ACC112 (cell line): ENCODE results near the gene ABO.
"Not testable (repeated sequence)": the region's sequence is repeated elsewhere in the genome, so short reads cannot be mapped to it uniquely, and the experiment has no call there.

Experiments
- H2AFZ ChIP-seq: fragments of 200-600 bp; sonication (generic); one replicate; pipeline ENCODE4 v1.6.0; 2017; ENCODE audit warnings: antibody characterized with exemption, low read length; ENCODE audit not compliant: unreplicated experiment
- H3K27ac ChIP-seq: fragments of 200-600 bp; sonication (generic); 2 replicates; pipeline ENCODE4 v1.5.1; 2014; ENCODE audit warnings: low read depth, mild to moderate bottlenecking, antibody characterized with exemption, low read length, moderate library complexity
- H3K27me3 ChIP-seq: fragments of 200-600 bp; sonication (generic); 2 replicates; pipeline ENCODE4 v1.6.1; 2014; ENCODE audit warnings: mild to moderate bottlenecking, antibody characterized with exemption, low read length, moderate library complexity, mixed read lengths; ENCODE audit not compliant: insufficient read depth
- H3K36me3 ChIP-seq: fragments of 200-600 bp; sonication (generic); 2 replicates; pipeline ENCODE4 v1.6.1; 2016; ENCODE audit warnings: mild to moderate bottlenecking, antibody characterized with exemption, low read length, moderate library complexity, mixed read lengths; ENCODE audit not compliant: insufficient read depth
- H3K4me1 ChIP-seq: fragments of 200-600 bp; sonication (generic); one replicate; pipeline ENCODE4 v1.6.1; 2016; ENCODE audit warnings: low read length, mixed read lengths; ENCODE audit not compliant: insufficient read depth, unreplicated experiment, control insufficient read depth
- H3K4me3 ChIP-seq: fragments of 200-600 bp; sonication (generic); 2 replicates; pipeline ENCODE4 v1.5.1; 2014; ENCODE audit warnings: mild to moderate bottlenecking, low read depth, low read length
- H3K79me2 ChIP-seq: fragments of 200-600 bp; sonication (generic); one replicate; pipeline ENCODE4 v1.6.0; 2016; ENCODE audit warnings: low read length; ENCODE audit not compliant: control insufficient read depth, unreplicated experiment, insufficient read depth

The ABO gene

DNA sequence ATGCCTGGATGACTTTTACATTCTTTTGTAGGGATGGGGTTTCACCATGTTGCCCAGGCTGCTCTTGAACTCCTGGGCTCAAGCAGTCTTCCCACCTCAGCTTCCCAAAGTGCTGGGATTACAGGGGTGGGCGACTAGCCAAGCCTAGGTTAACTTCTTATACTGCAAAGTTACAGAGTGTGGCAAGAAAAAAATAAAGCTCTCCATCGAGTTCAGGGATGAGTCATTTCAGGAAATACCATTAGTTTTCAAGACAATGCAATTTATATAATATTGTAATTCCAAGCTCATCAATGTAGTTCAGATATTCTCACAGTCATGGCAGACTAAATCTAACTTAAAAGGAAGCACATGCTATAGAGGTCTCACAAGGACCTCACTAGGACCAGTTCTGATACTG is 11.5 kb upstream of the ABO start:
- Histone ChIP-seq H2AFZ (no peak overlapping the region), H3K36me3 (no peaks in the 10 kb centered on the region), H3K27me3 (peaks cover 50% of the 10 kb centered on the region), H3K4me3 (no peak overlapping the region), H3K4me1 (no peaks in the 10 kb centered on the region), H3K27ac (no peak overlapping the region), H3K79me2 (no peaks in the 10 kb centered on the region)

DNA sequence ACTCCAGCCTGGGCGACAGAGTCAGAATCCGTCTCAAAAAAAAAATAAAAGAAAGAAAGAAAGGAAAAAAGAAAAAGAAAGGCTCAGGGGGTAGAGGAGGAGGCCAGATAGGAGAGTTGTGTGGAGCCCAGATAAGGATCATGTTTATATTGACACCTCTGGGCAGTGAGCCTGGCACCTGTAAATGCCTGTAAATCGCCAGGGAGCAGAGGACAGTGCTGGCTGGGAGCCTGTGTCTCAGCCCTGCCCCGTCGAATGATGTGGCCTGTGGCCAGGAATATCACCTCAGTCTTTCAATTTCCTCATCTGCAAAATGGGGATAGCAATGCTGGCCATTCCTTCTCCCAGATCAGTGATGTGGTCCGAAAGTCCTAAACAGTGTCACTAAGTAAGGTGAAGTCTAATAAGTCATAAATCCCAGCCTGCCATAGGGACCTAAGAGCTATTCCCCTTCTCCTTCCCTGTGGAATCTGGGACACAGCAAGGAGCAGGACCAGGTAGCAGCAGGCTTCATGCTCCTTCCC is 10.3 kb upstream of the ABO start:
- no peaks in the 10 kb centered on the region for H3K4me1 ChIP-seq
- no peak overlapping the region for H2AFZ ChIP-seq
- no peak overlapping the region for H3K27ac ChIP-seq
- H3K36me3 ChIP-seq = no peaks in the 10 kb centered on the region
- no peaks in the 10 kb centered on the region for H3K79me2 ChIP-seq
- no peak overlapping the region for H3K4me3 ChIP-seq
- H3K27me3 ChIP-seq = peaks cover 50% of the 10 kb centered on the region

DNA sequence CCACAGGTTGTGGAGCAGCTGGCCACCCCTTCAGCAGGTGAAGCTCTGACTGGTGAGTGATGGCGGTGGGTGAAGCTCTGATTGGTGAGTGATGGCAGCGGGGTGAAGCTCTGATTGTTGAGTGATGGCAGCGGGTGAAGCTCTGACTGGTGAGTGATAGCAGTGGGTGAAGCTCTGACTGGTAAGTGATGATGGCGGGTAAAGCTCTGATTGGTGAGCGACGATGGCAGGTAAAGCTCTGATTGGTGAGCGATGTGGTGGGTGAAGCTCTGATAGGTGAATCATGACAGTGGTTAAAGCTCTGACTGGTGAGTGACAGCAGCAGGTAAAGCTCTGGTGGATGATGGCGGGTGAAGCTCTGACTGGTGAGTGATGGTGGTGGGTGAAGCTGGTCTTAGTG is 9.4 kb upstream of the ABO start:
- Histone ChIP-seq H3K4me1 (no peaks in the 10 kb centered on the region), H3K27me3 (peaks cover 52% of the 10 kb centered on the region), H3K27ac (no peak overlapping the region), H3K36me3 (no peaks in the 10 kb centered on the region), H3K4me3 (no peak overlapping the region), H2AFZ (no peak overlapping the region), H3K79me2 (no peaks in the 10 kb centered on the region)

DNA sequence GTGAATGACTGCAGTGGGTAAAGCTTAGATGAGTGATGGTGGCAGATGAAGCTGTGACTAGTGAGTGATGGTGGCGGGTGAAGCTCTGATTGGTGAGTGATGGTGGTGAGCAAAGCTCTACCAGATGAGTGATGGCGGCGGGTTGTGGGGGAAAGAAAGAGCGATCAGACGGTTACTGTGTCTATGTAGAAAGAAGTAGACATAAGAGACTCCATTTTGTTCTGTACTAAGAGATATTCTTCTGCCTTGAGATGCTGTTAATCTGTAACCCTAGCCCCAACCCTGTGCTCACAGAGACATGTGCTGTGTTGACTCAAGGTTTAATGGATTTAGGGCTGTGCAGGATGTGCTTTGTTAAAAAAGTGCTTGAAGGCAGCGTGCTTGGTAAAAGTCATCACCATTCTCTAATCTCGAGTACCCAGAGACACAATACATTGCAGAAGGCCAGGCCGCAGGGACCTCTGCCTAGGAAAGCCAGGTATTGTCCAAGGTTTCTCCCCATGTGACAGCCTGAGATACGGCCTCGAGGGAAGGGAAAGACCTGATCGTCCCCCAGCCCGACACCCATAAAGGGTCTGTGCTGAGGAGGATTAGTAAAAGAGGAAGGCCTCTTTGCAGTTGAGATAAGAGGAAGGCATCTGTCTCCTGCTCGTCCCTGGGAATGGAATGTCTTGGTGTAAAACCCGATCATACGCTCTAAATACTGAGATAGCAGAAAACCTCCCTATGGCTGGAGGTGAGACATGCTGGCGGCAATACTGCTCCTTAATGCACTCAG is 8.4 kb upstream of the ABO start:
- H2AFZ ChIP-seq, H3K4me1 ChIP-seq, H3K79me2 ChIP-seq, H3K27ac ChIP-seq, H3K36me3 ChIP-seq, H3K4me3 ChIP-seq: not testable (repeated sequence)
- peaks cover 59% of the 10 kb centered on the region for H3K27me3 ChIP-seq

DNA sequence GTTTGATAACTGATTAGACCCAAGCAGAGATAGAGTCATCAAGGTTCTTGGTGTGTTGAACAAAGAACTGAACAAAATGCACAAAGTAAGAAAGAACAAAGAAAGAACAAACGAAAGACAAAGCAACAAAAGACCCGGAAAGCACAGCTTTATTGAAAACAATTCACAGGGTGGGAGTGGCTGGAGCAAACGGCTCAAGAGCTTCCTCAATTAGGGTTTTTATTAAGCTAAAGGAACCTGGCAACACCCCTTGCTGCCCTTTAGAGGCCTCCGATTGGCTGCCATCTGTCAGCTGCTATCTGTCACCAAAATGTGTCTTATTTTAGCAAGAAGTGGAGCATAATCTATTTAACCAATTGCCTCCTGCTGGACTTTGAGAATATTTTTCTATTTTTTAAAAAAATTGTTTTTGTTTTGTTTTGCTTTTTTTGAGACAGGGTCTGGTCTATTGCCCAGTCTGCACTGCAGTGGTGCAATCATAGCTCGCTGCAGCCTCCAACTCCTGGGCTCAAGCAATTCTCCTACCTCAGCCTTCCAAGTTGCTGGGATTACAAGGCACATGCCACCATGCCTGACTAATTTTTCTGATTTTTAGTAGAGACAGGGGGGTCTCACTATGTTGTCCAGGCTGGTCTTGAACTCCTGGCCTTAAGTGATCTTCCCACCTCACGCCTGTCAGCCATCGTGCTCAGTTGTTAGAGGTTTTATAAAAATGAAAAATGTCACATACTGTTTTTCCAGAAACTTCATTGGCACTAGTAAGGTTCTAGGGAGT is 7.7 kb upstream of the ABO start:
- Histone ChIP-seq H2AFZ (no peak overlapping the region), H3K36me3 (no peaks in the 10 kb centered on the region)

DNA sequence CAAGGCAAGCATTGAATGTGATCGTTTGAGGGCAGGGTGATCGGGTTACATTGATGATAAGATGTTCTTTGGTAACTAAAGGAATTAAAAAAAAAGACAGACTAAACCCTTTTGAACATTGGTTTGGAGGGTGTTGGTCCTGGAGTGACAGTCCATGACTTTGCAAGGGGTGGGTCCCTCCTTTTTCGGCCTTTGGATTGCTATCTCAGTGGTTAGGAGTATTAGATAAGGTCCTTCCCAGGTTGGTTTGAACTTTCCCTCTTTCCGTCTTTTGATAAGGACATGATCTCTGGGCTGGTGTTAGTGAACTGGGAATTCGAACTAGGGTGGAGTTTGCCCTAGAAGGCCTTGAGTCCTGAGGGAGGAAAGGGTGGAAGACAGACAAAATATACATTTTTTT is 5.4 kb upstream of the ABO start:
- no peak overlapping the region for H2AFZ ChIP-seq
- H3K36me3 ChIP-seq = no peaks in the 10 kb centered on the region
- no peaks in the 10 kb centered on the region for H3K4me1 ChIP-seq
- peaks cover 87% of the 10 kb centered on the region for H3K27me3 ChIP-seq
- H3K4me3 ChIP-seq = no peak overlapping the region
- no peak overlapping the region for H3K27ac ChIP-seq
- no peaks in the 10 kb centered on the region for H3K79me2 ChIP-seq

More for the DNA sequence above, 7.7 kb upstream of the ABO start:
- Histone ChIP-seq H3K4me3 (no peak overlapping the region), H3K79me2 (no peaks in the 10 kb centered on the region), H3K27me3 (peaks cover 66% of the 10 kb centered on the region), H3K4me1 (no peaks in the 10 kb centered on the region), H3K27ac (no peak overlapping the region)

DNA sequence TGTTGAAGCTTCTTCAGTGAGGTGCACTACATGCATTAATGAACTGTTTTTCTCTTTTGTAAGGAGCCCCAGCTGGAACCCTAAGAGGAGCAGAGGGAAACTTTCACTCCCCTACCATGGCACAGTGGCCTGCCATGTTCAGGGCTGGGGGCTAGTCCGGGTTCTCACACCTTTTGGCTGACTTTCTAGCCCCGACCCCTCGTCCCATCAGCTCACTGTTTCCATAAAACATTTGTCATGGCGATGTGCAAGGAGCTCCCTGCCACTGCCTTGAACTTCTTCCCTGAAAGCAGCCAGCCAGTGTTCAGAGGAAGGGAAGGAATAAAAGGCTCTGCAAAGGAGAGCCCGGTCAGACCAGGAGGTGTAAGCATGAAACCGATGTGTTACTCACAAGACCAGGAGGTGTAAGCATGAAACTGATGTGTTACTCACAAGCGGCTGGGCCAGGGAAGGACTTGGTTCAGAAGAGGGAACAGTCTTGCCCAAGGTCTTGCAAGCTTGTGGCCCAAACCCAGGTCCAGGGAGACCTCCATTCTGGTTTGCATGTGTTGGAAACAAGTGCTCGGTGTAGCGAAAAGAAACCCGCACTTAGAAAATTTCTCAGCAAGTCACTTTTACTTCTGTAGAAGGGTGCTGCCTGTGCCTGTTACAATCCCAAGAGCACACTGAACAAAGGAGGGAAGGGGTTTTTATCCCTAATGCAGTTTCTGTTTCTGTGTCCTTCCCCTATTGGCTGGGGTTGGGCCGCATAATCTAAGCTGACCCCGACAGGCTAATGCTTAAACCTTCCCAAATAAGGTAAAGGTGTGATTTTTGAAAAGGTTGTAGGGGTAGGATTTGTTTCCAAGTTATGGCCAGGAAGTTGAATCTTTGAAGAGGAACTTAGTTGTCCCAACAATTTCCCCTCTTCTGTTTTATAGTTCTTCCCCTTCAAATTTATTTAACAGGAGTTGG is 3.4 kb upstream of the ABO start:
- H2AFZ ChIP-seq = no peak overlapping the region
- H3K27me3 ChIP-seq = peaks cover 95% of the 10 kb centered on the region

DNA sequence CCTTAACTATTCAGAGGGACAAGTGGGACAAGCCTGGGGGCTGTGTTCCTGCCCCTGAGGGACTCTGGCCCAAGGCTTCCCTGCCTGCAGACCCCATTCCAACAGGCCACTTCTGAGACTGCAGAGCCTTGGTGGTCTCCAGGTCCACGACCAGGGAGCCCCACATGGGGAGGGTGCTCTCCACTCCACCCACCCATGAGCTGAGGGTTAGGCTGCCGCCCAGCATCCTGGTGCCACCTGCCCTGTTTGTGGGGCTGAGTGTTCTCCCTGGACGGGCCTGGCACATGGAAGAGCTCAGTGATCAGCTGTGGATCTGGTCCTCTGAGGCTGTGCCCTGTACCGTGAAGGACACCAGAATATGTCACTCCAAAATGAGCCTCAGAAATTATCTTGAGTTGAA is 2.5 kb upstream of the ABO start:
- Histone ChIP-seq H3K79me2 (no peaks in the 10 kb centered on the region), H3K36me3 (no peaks in the 10 kb centered on the region), H3K4me3 (no peak overlapping the region), H3K27ac (no peak overlapping the region), H2AFZ (no peak overlapping the region), H3K4me1 (no peaks in the 10 kb centered on the region), H3K27me3 (peaks cover 98% of the 10 kb centered on the region)

More for the DNA sequence above, 3.4 kb upstream of the ABO start:
- H3K79me2 ChIP-seq = no peaks in the 10 kb centered on the region
- H3K4me3 ChIP-seq = no peak overlapping the region
- H3K27ac ChIP-seq = no peak overlapping the region
- H3K4me1 ChIP-seq = no peaks in the 10 kb centered on the region
- H3K36me3 ChIP-seq = no peaks in the 10 kb centered on the region

DNA sequence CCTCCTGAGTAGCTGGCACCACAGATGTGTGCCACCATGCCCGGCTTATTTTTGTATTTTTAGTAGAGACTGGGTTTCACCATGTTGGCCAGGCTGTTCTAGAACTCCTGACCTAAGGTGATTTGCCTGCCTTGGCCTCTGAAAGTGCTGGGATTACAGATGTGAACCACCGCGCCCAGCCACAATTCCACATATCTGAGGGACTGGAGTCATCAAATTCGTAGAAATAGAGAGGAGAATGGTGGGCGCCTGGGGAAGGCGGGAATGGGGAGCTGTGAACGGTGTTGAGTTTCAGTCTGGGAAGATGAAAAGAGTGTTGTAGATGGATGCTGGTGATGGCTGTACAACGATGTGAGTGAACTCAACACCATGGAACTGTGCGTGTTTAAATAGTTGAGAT is 1.9 kb upstream of the ABO start:
- H2AFZ ChIP-seq = no peak overlapping the region
- H3K4me3 ChIP-seq = no peak overlapping the region
- no peaks in the 10 kb centered on the region for H3K79me2 ChIP-seq
- no peak overlapping the region for H3K27ac ChIP-seq
- H3K27me3 ChIP-seq = peaks cover 98% of the 10 kb centered on the region
- no peaks in the 10 kb centered on the region for H3K36me3 ChIP-seq
- no peaks in the 10 kb centered on the region for H3K4me1 ChIP-seq
